OCI-LY1 (cell line): Measurements from ENCODE around the gene HYDIN.

ENCODE experiments used
- H2AFZ ChIP-seq: fragments of 200-600 bp; sonication (generic), shearing (Covaris generic); 2 replicates; pipeline ENCODE4 v1.6.0; 2014; ENCODE audit warnings: antibody characterized with exemption, mild to moderate bottlenecking, low read length
- H3F3A ChIP-seq: fragments of 200-600 bp; sonication (generic), shearing (Covaris generic); 2 replicates; pipeline ENCODE4 v1.6.0; 2014; ENCODE audit warnings: mild to moderate bottlenecking, antibody characterized with exemption, low read length, moderate library complexity; ENCODE audit not compliant: insufficient read depth
- H3K27ac ChIP-seq: fragments of 200-600 bp; sonication (generic); 2 replicates; pipeline ENCODE4 v1.5.1; 2014; ENCODE audit warnings: low read length, mixed run types, mild to moderate bottlenecking, low read depth; ENCODE audit not compliant: poor library complexity, severe bottlenecking
- H3K27me3 ChIP-seq: fragments of 200-600 bp; sonication (generic); 2 replicates; pipeline ENCODE4 v1.6.0; 2014; ENCODE audit warnings: antibody characterized with exemption, mild to moderate bottlenecking, low read length, moderate library complexity; ENCODE audit not compliant: insufficient read depth
- H3K36me3 ChIP-seq: fragments of 200-600 bp; sonication (generic); 2 replicates; pipeline ENCODE4 v1.6.1; 2014; ENCODE audit warnings: mild to moderate bottlenecking, antibody characterized with exemption, low read length, moderate library complexity, mixed read lengths; ENCODE audit not compliant: insufficient read depth
- H3K4me1 ChIP-seq: fragments of 200-600 bp; sonication (generic); 2 replicates; pipeline ENCODE4 v1.5.1; 2014; ENCODE audit warnings: mild to moderate bottlenecking, low read length, moderate library complexity; ENCODE audit not compliant: insufficient read depth, severe bottlenecking
- H3K4me2 ChIP-seq: fragments of 200-600 bp; sonication (generic), shearing (Covaris generic); 2 replicates; pipeline ENCODE4 v1.6.1; 2014; ENCODE audit warnings: low read length
- H3K4me3 ChIP-seq: fragments of 200-600 bp; sonication (generic); 2 replicates; pipeline ENCODE4 v1.5.1; 2014; ENCODE audit warnings: low read length, low read depth, mild to moderate bottlenecking, mixed read lengths; ENCODE audit not compliant: poor library complexity, severe bottlenecking
- H3K79me2 ChIP-seq: fragments of 200-600 bp; shearing (Covaris generic); 2 replicates; pipeline ENCODE4 v1.6.1; 2016; ENCODE audit warnings: mixed run types, low read length, mixed read lengths; ENCODE audit not compliant: insufficient read depth
- H3K9ac ChIP-seq: fragments of 200-600 bp; sonication (generic), shearing (Covaris generic); 2 replicates; pipeline ENCODE4 v1.6.1; 2014; ENCODE audit warnings: mild to moderate bottlenecking, low read length, mixed read lengths
- H3K9me2 ChIP-seq: fragments of 200-600 bp; sonication (generic), shearing (Covaris generic); 2 replicates; pipeline ENCODE4 v1.6.1; 2014; ENCODE audit warnings: low read depth, mild to moderate bottlenecking, low read length, mixed read lengths
- H3K9me3 ChIP-seq: fragments of 200-600 bp; shearing (Covaris generic); 2 replicates; pipeline ENCODE4 v1.6.1; 2014; ENCODE audit warnings: low read length, mixed read lengths
- H4K20me1 ChIP-seq: fragments of 200-600 bp; sonication (generic), shearing (Covaris generic); 2 replicates; pipeline ENCODE4 v1.6.0; 2016; ENCODE audit warnings: mild to moderate bottlenecking, low read length; ENCODE audit not compliant: insufficient read depth
- EZH2 ChIP-seq: fragments of 200-600 bp; sonication (generic), shearing (Covaris generic); IDR thresholded peaks from 2 replicates; pipeline ENCODE4 v1.8.0; 2017; ENCODE audit warnings: borderline replicate concordance, mixed run types, mild to moderate bottlenecking, antibody characterized with exemption, low read length, moderate library complexity, mixed read lengths
- TF ChIP-seq, protein P1 (sequence below): fragments of 200-600 bp; sonication (generic), shearing (Covaris generic); IDR thresholded peaks from 2 replicates; pipeline ENCODE4 v1.5.1; 2017; ENCODE audit warnings: mild to moderate bottlenecking, antibody characterized with exemption, low read length, moderate library complexity, mixed read lengths

HYDIN gene

DNA sequence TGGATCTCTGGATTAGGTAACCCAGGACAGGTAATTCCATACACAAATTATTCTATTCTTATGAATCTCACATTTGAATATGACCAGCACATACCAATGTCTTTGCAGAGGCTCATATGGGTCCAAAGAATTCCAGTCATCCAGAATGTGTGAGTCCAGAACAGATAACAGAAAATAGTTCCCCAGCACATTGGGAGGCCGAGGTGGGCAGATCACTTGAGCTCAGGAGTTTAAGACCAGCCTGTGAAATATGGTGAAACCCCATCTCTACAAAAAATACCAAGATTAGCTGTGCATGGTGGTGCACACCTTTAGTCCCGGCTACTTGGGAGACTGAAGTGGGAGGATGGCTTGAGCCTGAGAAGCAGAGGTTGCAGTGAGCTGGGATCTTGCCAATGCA is 26.9 kb downstream of the HYDIN start:
- H3K9ac ChIP-seq = no peak overlapping the region
- no peaks in the 10 kb centered on the region for H3K9me3 ChIP-seq
- H4K20me1 ChIP-seq = no peaks in the 10 kb centered on the region
- H2AFZ ChIP-seq = no peak overlapping the region
- no peaks in the 10 kb centered on the region for H3K79me2 ChIP-seq
- H3K27ac ChIP-seq = no peak overlapping the region
- H3K4me2 ChIP-seq = no peak overlapping the region
- H3K27me3 ChIP-seq = no peaks in the 10 kb centered on the region
- H3K9me2 ChIP-seq = no peaks in the 10 kb centered on the region
- H3F3A ChIP-seq = no peaks in the 10 kb centered on the region
- no peak for TF ChIP-seq EZH2
- TF ChIP-seq, protein P1, sequence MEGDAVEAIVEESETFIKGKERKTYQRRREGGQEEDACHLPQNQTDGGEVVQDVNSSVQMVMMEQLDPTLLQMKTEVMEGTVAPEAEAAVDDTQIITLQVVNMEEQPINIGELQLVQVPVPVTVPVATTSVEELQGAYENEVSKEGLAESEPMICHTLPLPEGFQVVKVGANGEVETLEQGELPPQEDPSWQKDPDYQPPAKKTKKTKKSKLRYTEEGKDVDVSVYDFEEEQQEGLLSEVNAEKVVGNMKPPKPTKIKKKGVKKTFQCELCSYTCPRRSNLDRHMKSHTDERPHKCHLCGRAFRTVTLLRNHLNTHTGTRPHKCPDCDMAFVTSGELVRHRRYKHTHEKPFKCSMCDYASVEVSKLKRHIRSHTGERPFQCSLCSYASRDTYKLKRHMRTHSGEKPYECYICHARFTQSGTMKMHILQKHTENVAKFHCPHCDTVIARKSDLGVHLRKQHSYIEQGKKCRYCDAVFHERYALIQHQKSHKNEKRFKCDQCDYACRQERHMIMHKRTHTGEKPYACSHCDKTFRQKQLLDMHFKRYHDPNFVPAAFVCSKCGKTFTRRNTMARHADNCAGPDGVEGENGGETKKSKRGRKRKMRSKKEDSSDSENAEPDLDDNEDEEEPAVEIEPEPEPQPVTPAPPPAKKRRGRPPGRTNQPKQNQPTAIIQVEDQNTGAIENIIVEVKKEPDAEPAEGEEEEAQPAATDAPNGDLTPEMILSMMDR = no peak
- no peaks in the 10 kb centered on the region for H3K36me3 ChIP-seq
- H3K4me3 ChIP-seq = no peak overlapping the region
- H3K4me1 ChIP-seq = no peaks in the 10 kb centered on the region

DNA sequence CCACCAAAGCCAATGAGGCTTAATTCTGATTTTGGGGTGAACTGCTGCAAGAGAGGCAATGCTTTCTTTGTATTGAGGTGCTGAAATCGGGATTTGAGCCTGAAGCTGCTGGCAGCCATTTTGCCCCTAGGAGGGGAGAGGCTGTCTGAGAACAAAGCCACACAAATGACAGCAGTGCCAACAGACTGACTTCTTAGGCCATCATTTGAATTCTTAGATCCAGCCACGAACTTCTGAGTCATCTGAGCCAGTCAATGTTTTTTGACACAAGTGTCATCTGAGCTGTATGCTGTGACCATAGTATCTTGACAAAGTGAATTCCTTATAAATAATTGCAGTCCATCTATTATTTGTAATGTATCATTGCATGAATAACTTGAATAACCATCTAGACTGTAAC is 29.0 kb downstream of the HYDIN start:
- TF ChIP-seq, protein P1 = no peak
- no peak for TF ChIP-seq EZH2
- Histone ChIP-seq H3K4me1 (no peaks in the 10 kb centered on the region), H3K27me3 (no peaks in the 10 kb centered on the region), H3K9me2 (no peaks in the 10 kb centered on the region), H2AFZ (no peak overlapping the region), H3K4me3 (no peak overlapping the region), H3K27ac (no peak overlapping the region), H3K79me2 (no peaks in the 10 kb centered on the region), H3K4me2 (no peak overlapping the region), H3K36me3 (no peaks in the 10 kb centered on the region), H3K9ac (no peak overlapping the region), H3K9me3 (no peaks in the 10 kb centered on the region), H4K20me1 (no peaks in the 10 kb centered on the region), H3F3A (no peaks in the 10 kb centered on the region)

DNA sequence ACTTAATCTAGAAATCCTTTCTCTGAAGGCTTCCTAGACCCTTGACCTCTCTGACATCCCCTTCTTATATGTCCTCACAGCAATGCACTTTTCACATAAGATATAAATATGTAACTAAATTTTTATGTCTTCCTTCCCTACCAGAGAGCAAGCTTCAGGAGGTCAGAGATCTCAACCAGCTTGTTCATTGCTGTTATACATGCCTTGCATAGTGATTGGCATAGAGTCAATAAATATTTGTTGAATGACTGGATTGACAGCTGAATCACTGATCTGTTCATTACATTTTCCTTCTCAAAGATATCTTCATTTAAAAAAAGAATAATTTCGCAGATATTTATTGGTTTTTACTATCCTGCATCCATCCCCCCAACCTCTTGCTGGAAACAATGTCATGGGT is 29.5 kb downstream of the HYDIN start:
- H3K4me3 ChIP-seq = no peak overlapping the region
- no peaks in the 10 kb centered on the region for H3K4me1 ChIP-seq
- no peak for TF ChIP-seq EZH2
- TF ChIP-seq, protein P1 = no peak
- no peaks in the 10 kb centered on the region for H3K79me2 ChIP-seq
- no peaks in the 10 kb centered on the region for H4K20me1 ChIP-seq
- no peaks in the 10 kb centered on the region for H3K36me3 ChIP-seq
- no peak overlapping the region for H3K27ac ChIP-seq
- no peak overlapping the region for H2AFZ ChIP-seq
- H3K4me2 ChIP-seq = no peak overlapping the region
- no peak overlapping the region for H3K9ac ChIP-seq
- no peaks in the 10 kb centered on the region for H3F3A ChIP-seq
- no peaks in the 10 kb centered on the region for H3K27me3 ChIP-seq
- H3K9me2 ChIP-seq = no peaks in the 10 kb centered on the region
- no peaks in the 10 kb centered on the region for H3K9me3 ChIP-seq
